HG02943 (cell line): ENCODE results near the gene SLC9A9.
A peak's percentile ranks its signal among the peaks of the same experiment; 100 is the strongest.

Experiments
- ATAC-seq: cut with Tn5 transposase; IDR thresholded peaks from one replicate; pipeline ENCODE4 v1.9.1; 2021; ENCODE audit warnings: mild to moderate bottlenecking, low read depth, moderate library complexity; ENCODE audit not compliant: unreplicated experiment

The SLC9A9 gene

GRCh38 chr3:143848704-143849103, 436 bp upstream of the SLC9A9 start:
- ATAC-seq, result peak; percentile 2

- ATAC-seq, result no peak
Measured at GRCh38 chr3:143843587-143843986, 4.7 kb downstream of the SLC9A9 start.

GRCh38 chr3:143840636-143841035, 7.6 kb downstream of the SLC9A9 start:
- ATAC-seq, result no peak

GRCh38 chr3:143839980-143840379, 8.3 kb downstream of the SLC9A9 start:
- peak; percentile 93 for ATAC-seq

GRCh38 chr3:143837076-143837475, 11.2 kb downstream of the SLC9A9 start:
- ATAC-seq, result no peak

- ATAC-seq, result no peak
Measured at GRCh38 chr3:143835312-143835711, 13.0 kb downstream of the SLC9A9 start.

- peak; percentile 44 for ATAC-seq
Measured at GRCh38 chr3:143832433-143832832, 15.8 kb downstream of the SLC9A9 start.

- ATAC-seq, result peak; percentile 82
Measured at GRCh38 chr3:143831994-143832393, 16.3 kb downstream of the SLC9A9 start.

- ATAC-seq, result no peak
Measured at GRCh38 chr3:143831208-143831607, 17.1 kb downstream of the SLC9A9 start.

- ATAC-seq, result no peak
Measured at GRCh38 chr3:143830786-143831185, 17.5 kb downstream of the SLC9A9 start.

GRCh38 chr3:143830063-143830462, 18.2 kb downstream of the SLC9A9 start:
- ATAC-seq, result no peak

- ATAC-seq, result no peak
Measured at GRCh38 chr3:143827425-143827824, 20.8 kb downstream of the SLC9A9 start.

- ATAC-seq, result no peak
Measured at GRCh38 chr3:143826296-143826695, 22.0 kb downstream of the SLC9A9 start.

GRCh38 chr3:143825513-143825912, 22.8 kb downstream of the SLC9A9 start:
- peak; percentile 69 for ATAC-seq

- no peak for ATAC-seq
Measured at GRCh38 chr3:143824735-143825385, 23.4 kb downstream of the SLC9A9 start.

GRCh38 chr3:143822798-143823197, 25.5 kb downstream of the SLC9A9 start:
- ATAC-seq, result no peak

- no peak for ATAC-seq
Measured at GRCh38 chr3:143822374-143822773, 25.9 kb downstream of the SLC9A9 start.

- no peak for ATAC-seq
Measured at GRCh38 chr3:143821862-143822261, 26.4 kb downstream of the SLC9A9 start.

- ATAC-seq, result no peak
Measured at GRCh38 chr3:143820466-143821221, 27.6 kb downstream of the SLC9A9 start.

- ATAC-seq, result no peak
Measured at GRCh38 chr3:143819890-143820289, 28.4 kb downstream of the SLC9A9 start.

- ATAC-seq, result peak; percentile 67
Measured at GRCh38 chr3:143814443-143814889, 33.8 kb downstream of the SLC9A9 start.

GRCh38 chr3:143812481-143812880, 35.8 kb downstream of the SLC9A9 start:
- ATAC-seq, result no peak
